PC-3 (cell line): Measurements from ENCODE around the gene HEPHL1. TPM values are rescaled to one million over a fixed set of nuclear protein-coding genes. Genes with fewer than 3 reads are reported as not detected.

Experiments used
- ATAC-seq: fragments of 200-7000 bp; cut with Tn5 transposase; 2 replicates; pipeline ENCODE4 v1.9.1; 2020; ENCODE audit warnings: mild to moderate bottlenecking, moderate library complexity
- BruUV-seq: library from RNA; stranded (reverse); fragments of 400-500 nt; replicated peaks from 2 replicates; lab custom pipeline; 2021; lab: Mats Ljungman, UMichigan
- CTCF ChIA-PET: fragments of 300-600 bp; sonication (Branson Sonifier 250); formaldehyde crosslinking; loops from one replicate; lab custom pipeline; 2022; ENCODE audit warnings: antibody characterized with exemption; lab: Charles Lee
- POLR2A ChIA-PET: fragments of 300-600 bp; sonication (Branson Sonifier 250); formaldehyde crosslinking; loops from one replicate; lab custom pipeline; 2022; ENCODE audit warnings: antibody characterized with exemption; ENCODE audit not compliant: unreplicated experiment; lab: Charles Lee
- DNase-seq: peaks from one replicate; pipeline ENCODE4 v3.0.0-alpha.2; 2015
- H2AFZ ChIP-seq: fragments of 300-600 bp; sonication (generic); 2 replicates; pipeline ENCODE4 v1.6.0; 2016; ENCODE audit warnings: antibody characterized with exemption, low read length
- H3F3A ChIP-seq: fragments of 300-600 bp; sonication (generic); one replicate; pipeline ENCODE4 v1.6.0; 2017; ENCODE audit warnings: antibody characterized with exemption, low read length, control low read depth, mild to moderate bottlenecking; ENCODE audit not compliant: unreplicated experiment
- H3K27ac ChIP-seq: fragments of 300-600 bp; sonication (generic); 2 replicates; pipeline ENCODE4 v1.5.1; 2016; ENCODE audit warnings: mild to moderate bottlenecking, low read length
- H3K27me3 ChIP-seq: fragments of 300-600 bp; sonication (generic); 2 replicates; pipeline ENCODE4 v1.6.1; 2016; ENCODE audit warnings: low read length, mixed read lengths
- H3K36me3 ChIP-seq: fragments of 300-600 bp; sonication (generic); 2 replicates; pipeline ENCODE4 v1.6.1; 2016; ENCODE audit warnings: low read depth, mixed run types, low read length, mixed read lengths
- H3K4me1 ChIP-seq: fragments of 300-600 bp; sonication (generic); 2 replicates; pipeline ENCODE4 v1.5.1; 2016; ENCODE audit warnings: low read length; ENCODE audit not compliant: insufficient read depth
- H3K4me2 ChIP-seq: fragments of 300-600 bp; sonication (generic); 2 replicates; pipeline ENCODE4 v1.6.0; 2016; ENCODE audit warnings: low read length
- H3K4me3 ChIP-seq: fragments of 300-600 bp; sonication (generic); 2 replicates; pipeline ENCODE4 v1.5.1; 2016; ENCODE audit warnings: mild to moderate bottlenecking, low read length, mixed read lengths
- H3K79me2 ChIP-seq: fragments of 300-600 bp; sonication (generic); 2 replicates; pipeline ENCODE4 v1.6.1; 2017; ENCODE audit warnings: low read length, mixed read lengths
- H3K9ac ChIP-seq: fragments of 300-600 bp; sonication (generic); 2 replicates; pipeline ENCODE4 v1.6.0; 2016; ENCODE audit warnings: mild to moderate bottlenecking, low read length
- H3K9me2 ChIP-seq: fragments of 300-600 bp; sonication (generic); replicated peaks from 2 replicates; pipeline ENCODE4 v1.6.1; 2016; ENCODE audit warnings: mixed run types, low read length, mixed read lengths
- H3K9me3 ChIP-seq: fragments of 300-600 bp; sonication (generic); 2 replicates; pipeline ENCODE4 v1.6.1; 2016; ENCODE audit warnings: low read length, mixed read lengths
- H4K20me1 ChIP-seq: fragments of 300-600 bp; sonication (generic); 2 replicates; pipeline ENCODE4 v1.6.1; 2016; ENCODE audit warnings: low read length, mixed read lengths
- CTCF ChIP-seq: fragments of 300-600 bp; sonication (generic); conservative IDR thresholded peaks from 2 replicates; pipeline ENCODE4 v1.5.1; 2017; ENCODE audit warnings: antibody characterized with exemption, low read depth, mild to moderate bottlenecking, low read length
- EZH2 ChIP-seq: fragments of 300-600 bp; sonication (generic); IDR thresholded peaks from one replicate; pipeline ENCODE4 v1.6.1; 2017; ENCODE audit warnings: antibody characterized with exemption, mild to moderate bottlenecking, low read length; ENCODE audit not compliant: unreplicated experiment
- EZH2phosphoT487 ChIP-seq: fragments of 300-600 bp; sonication (generic); IDR thresholded peaks from 2 replicates; pipeline ENCODE4 v1.6.1; 2018; ENCODE audit warnings: mild to moderate bottlenecking, antibody characterized with exemption, low read length, borderline replicate concordance
- intact Hi-C: fragments of 100-400 bp; cut with micrococcal nuclease; formaldehyde crosslinking; loops from 2 replicates; pipeline ENCODE4 v1.9.0; 2023
- total RNA-seq: library from RNA; depleted of rRNA; stranded (reverse); fragments of >200 nt; gene quantifications from 2 replicates; pipeline ENCODE4 v1.2.3, GENCODE V29; 2014

The HEPHL1 gene
- total RNA-seq, 1 experiment from 2014 or later, result 4.4 TPM

GRCh38 chr11:94023856-94024255, 2.7 kb downstream of the HEPHL1 start:
- TF ChIP-seq EZH2phosphoT487 (no peak), EZH2 (no peak)
- POLR2A ChIA-PET, result no interaction called here
- ATAC-seq (no peak), DNase-seq (no peak)
- no peaks in the 10 kb centered on the region for H3F3A ChIP-seq
- no peak overlapping the region for H3K4me3 ChIP-seq
- H3K27me3 ChIP-seq, result no peaks in the 10 kb centered on the region
- BruUV-seq, result no TSS peak
- no peaks in the 10 kb centered on the region for H3K9me2 ChIP-seq
- H3K27ac ChIP-seq, result no peak overlapping the region
- intact Hi-C loops, result loop anchor here (5.0 kb wide), 1 partner anchor 87 kb away; no protein-coding TSS in a partner anchor
- H2AFZ ChIP-seq, result no peak overlapping the region
- no peaks in the 10 kb centered on the region for H3K79me2 ChIP-seq
- H3K9me3 ChIP-seq, result no peaks in the 10 kb centered on the region
- no peak overlapping the region for H3K9ac ChIP-seq
- H3K4me2 ChIP-seq, result no peak overlapping the region
- H3K4me1 ChIP-seq, result peaks cover 46% of the 10 kb centered on the region
- H3K36me3 ChIP-seq, result no peaks in the 10 kb centered on the region
- no peaks in the 10 kb centered on the region for H4K20me1 ChIP-seq
- CTCF ChIA-PET, result no interaction called here

GRCh38 chr11:94024547-94024946, 3.4 kb downstream of the HEPHL1 start:
- BruUV-seq, result no TSS peak
- intact Hi-C loops, result loop anchor here (5.0 kb wide), 1 partner anchor 87 kb away; no protein-coding TSS in a partner anchor
- H3K4me1 ChIP-seq, result peaks cover 43% of the 10 kb centered on the region

GRCh38 chr11:94025690-94026394, 4.7 kb downstream of the HEPHL1 start:
- Histone ChIP-seq H3F3A (no peaks in the 10 kb centered on the region), H3K36me3 (no peaks in the 10 kb centered on the region), H3K9me2 (no peaks in the 10 kb centered on the region), H3K27ac (no peak overlapping the region), H3K9ac (no peak overlapping the region), H3K9me3 (no peaks in the 10 kb centered on the region), H3K27me3 (no peaks in the 10 kb centered on the region), H3K79me2 (no peaks in the 10 kb centered on the region), H3K4me1 (peaks cover 41% of the 10 kb centered on the region), H3K4me2 (no peak overlapping the region), H4K20me1 (no peaks in the 10 kb centered on the region), H3K4me3 (no peak overlapping the region), H2AFZ (no peak overlapping the region)
- no peak for DNase-seq
- POLR2A ChIA-PET, result no interaction called here
- BruUV-seq, result no TSS peak
- CTCF ChIA-PET, result no interaction called here
- TF ChIP-seq EZH2phosphoT487 (no peak), CTCF (no peak), EZH2 (no peak)
- intact Hi-C loops, result no loop called here
- ATAC-seq, result no peak

More at GRCh38 chr11:94024547-94024946, 3.4 kb downstream of the HEPHL1 start:
- H4K20me1 ChIP-seq, result no peaks in the 10 kb centered on the region
- ChIA-PET CTCF (no interaction called here), POLR2A (no interaction called here)
- no peaks in the 10 kb centered on the region for H3K79me2 ChIP-seq
- H2AFZ ChIP-seq, result no peak overlapping the region
- H3F3A ChIP-seq, result no peaks in the 10 kb centered on the region
- no peaks in the 10 kb centered on the region for H3K36me3 ChIP-seq
- H3K9ac ChIP-seq, result no peak overlapping the region
- ATAC-seq, result no peak
- no peak overlapping the region for H3K27ac ChIP-seq
- no peaks in the 10 kb centered on the region for H3K9me2 ChIP-seq
- no peaks in the 10 kb centered on the region for H3K27me3 ChIP-seq
- TF ChIP-seq CTCF (no peak), EZH2phosphoT487 (no peak), EZH2 (no peak)
- H3K9me3 ChIP-seq, result no peaks in the 10 kb centered on the region
- no peak overlapping the region for H3K4me2 ChIP-seq
- DNase-seq, result no peak
- no peak overlapping the region for H3K4me3 ChIP-seq
